GM21367 (cell line): ENCODE measurements around the gene COQ7.

ENCODE experiments used
- ATAC-seq: cut with Tn5 transposase; IDR thresholded peaks from one replicate; pipeline ENCODE4 v1.9.1; 2021; ENCODE audit not compliant: unreplicated experiment

The COQ7 gene

DNA sequence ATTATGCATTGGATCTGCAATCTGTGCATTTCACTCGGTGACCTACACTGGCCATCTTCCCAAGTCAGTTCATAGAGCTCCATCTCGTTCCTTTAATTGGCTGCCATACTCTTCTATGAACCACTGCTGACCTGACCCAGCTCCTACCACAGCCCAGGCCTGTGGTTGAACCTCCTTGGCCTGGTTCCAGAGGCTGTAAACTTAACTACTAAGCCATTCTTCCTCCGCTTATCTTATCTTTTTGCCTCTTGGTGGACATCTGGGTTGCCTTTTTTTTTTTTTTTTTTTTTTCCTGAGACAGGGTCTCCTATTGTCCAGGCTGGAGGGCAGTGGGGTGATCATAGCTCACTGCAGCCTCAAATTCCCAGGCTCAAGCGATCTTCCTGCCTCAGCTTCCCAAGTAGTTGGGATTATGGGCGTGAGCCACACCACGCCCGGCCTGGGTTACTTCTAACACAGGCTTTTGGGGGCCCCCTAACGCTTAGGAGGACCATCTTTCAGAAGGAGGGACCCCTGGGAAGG, 18.3 kb downstream of the COQ7 start:
- no peak for ATAC-seq

DNA sequence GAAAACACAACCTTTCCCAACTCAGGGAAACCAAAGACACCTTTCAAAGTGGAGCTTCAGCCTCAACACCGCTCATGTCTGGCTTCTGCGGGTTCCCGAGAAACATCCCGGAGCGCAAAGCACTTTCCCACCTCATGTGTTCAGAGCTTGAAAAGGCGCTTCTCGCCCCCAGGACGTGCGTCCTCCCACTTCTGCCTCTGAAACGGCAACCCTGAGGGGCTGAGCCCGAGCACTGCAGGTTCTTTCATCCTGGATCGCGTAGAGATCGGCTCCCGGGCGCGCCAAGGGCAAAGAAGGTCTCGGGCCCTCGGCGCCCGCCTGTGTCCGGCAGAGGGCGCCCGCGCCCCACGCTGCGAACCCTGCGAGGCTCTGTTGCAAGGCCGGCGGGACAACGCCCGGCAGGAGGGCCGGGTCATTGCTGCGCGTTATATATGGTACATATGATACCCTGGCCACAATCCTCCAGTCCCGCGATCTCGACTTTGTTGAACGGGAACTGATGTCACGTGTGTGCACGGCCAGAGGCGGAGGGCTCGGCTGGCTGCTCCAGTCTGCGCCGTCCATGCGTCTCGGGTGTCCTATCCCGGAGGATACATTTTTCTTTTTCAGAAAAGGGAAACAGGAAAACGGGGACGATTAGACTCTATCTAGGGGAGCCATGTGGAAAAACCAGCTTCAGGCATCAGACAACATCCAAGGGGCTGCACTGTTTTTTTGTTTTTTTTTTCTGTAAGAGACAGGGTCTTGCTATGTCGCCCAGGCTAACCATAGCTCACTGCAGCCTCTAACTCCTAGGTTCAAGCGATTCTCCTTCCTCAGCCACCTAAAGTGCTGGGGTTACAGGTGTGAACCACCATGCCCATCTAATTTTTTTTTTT, 19.1 kb downstream of the COQ7 start:
- no peak for ATAC-seq

DNA sequence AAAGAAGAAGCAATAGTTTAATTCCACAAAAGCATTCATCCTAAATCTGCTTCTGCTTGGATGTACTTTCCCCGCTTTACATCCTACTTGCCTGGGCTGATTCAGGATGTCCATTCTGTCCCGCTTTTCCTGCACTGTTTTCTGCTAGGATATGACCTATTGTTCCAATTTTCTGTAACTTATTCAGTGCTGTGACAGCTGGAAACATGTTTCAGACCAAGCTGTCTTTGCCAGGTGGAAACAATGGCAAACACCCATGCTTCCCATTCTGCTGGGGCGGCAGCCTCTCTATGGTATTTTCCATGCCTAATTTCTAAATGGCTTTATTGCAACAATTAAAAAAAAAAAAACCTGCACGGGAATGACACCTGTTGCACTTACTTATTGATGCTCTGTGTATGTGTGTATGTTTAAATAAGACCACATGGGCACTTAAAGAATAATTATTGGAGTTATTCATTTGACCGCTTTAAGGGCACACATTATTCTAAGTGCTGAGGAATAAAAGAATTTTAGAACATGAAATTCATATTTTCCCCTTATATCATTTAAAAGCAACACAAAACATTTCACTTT, 21.0 kb downstream of the COQ7 start:
- no peak for ATAC-seq

DNA sequence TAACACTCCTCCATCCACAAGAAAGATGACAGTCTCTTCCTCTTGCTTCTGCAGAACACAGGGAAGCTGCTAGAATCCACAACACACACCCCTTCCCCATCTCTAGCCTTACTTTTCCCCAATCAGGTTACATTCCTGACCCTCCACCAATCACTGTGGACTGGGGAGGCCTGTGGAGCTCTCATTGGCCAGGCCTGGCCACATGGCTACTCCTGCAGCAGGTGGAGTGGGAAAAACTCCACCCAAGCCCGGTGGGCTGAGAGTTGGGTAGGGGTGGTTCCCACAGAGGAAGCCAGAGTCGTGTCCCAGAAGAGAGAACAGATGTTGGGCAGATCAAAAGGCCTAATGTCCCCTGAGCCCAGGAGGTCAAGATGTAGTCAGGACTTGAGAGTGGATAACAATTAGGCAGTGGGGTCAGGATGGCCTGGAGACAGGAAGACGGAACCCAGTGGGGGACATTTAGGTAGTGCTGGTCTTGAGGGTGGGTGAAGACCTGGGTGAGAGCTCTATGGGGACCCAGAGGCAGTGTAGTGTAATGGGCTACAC, 22.1 kb downstream of the COQ7 start:
- no peak for ATAC-seq

DNA sequence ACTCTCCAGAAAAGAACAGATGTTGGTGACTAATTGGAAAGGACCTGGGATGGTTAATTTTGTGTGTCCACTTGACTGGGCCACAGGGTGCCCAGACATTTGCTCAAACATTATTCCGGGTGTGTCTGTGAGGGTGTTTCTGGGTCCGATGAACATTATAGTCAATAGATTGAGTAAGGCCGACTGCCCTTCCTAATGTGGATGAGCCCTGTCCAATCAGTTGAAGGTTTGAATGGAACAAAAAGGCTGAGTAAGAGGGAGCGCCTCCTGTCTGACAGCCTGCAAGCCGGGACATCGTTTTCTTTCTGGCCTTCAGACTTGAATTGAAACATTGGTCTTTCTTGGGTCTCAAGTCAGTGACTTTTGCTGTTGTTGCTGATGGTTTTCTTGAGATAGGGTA, 23.5 kb downstream of the COQ7 start:
- no peak for ATAC-seq

DNA sequence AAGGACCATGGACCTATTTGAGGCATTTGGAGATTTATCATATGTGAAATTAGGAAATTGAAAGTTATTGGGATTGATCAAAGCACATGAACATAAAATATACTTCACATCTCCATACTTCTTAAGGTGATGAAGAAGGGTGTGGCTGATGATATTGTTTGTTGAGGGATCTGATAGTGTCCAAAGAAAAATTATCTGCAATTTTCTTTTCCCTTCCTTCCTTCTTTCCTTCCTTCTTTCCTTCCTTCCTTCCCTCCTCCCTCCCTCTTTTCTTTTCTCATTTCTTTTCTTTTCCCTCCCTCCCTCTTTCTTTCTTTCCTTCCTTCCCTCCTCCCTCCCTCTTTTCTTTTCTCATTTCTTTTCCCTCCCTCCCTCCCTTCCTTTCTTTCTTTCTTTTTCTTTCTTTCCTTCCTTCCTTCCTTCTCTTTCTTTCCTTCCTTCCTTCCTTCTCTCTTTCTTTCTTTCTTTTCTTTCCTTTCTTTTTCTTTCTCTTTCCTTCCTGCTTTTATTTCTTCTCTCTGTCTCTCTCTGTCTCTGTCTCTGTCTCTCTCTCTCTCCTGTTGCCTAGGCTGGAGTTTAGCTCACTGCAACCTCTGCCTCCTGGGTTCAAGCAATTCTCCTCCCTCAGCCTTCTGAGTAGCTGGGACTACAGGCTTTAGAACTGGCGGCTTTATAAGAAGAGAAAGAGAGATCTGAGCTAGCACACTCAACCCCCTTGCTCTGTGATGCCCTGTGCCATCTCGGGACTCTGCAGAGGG, 25.4 kb downstream of the COQ7 start:
- ATAC-seq, result no peak

DNA sequence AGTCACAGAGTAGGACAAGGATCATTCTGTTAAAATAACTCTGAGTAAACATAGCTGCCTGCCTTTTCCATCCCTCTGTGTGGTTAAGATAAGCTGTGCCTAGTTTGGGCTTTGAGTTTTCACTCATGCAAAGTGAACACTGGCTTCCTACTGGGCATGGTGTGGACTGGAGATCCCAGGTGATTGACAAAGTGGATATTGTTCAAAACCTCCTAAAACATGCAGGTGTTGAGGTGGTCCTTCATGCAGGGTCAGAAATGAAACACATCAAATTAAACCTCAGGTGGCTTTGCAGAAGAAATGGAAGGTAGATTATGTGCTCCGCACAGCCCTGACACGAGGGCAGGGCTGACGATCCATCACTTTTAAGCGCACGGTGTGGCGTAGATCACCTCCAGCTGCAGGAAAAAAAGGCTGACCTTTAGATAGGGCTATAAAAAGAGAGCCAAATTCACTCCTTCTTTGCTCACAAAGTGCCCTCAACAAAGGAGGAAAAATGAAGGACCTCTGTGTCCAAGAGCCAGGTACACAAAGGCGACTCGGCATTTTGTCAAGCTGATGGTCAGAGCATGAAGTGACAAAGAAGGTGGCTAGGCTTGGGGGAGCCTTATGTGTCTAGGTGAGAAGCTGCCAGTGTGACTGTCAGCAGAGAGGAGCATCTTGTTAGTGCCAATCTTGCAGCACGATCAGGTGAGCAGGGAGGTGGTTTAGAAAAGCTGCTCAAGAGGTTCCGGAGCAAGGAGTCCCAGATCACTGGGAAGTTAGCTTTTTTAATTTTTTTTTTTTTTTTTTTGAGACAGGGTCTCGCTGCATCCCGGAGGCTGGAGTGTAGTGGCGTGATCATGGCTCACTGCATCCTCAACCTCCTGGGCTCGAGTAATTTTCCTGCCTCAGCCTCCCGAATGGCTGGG, 26.5 kb downstream of the COQ7 start:
- no peak for ATAC-seq

DNA sequence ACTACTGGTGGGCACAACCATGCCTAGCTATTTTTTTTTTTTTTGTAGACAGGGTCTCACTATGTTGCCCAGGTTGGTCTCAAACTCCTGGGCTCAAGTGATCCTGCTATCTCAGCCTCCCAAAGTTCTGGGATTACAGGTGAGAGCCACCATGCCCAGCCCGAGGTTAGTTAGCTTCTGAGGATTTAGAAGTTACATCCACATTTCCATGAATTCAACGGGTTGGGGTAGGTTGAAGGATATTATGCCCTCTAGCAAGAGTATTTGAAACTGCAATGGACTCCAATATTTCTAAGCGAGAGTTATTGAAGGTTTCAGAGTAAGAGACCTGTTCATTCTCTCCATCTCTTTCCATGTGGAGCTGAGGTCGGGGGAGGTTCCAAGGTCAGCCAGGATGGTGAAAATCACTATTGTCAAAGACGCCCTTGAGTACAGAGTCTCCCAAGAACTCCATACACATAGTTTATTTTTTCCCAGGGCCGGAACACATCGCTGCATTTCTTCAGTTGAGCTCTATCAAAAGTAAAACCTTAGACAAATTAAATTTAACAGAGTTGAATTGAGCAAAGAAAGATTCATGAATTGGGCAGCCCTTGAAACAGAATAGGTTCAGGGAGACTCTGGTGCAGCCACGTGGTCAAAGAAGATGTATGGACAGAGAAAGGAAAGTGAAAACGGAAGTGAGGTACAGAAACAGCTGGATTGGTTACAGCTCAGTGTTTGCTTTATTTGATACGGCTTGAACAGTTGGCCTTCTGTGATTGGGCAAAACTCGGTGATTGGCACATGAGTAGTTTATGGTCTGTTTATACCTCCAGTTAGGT, 27.3 kb downstream of the COQ7 start:
- ATAC-seq, result no peak

DNA sequence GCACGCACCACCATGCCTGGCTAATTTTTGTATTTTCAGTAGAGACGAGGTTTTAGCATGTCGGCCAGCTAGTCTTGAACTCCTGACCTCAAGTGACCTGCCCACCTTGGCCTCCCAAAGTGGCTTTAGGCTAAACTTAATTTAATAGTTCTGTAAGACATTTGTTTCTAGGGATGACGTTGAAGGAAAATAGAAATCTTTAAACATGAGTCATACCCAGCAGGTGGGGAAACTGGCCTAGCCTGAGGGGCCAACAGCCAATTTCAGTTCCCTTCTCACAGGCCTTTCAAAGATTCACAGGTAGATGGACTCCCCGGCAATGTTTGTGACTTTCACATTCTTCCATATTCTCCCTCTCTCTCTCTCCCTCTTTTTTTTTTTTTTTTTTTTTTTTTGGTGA, 28.2 kb downstream of the COQ7 start:
- ATAC-seq, result no peak

DNA sequence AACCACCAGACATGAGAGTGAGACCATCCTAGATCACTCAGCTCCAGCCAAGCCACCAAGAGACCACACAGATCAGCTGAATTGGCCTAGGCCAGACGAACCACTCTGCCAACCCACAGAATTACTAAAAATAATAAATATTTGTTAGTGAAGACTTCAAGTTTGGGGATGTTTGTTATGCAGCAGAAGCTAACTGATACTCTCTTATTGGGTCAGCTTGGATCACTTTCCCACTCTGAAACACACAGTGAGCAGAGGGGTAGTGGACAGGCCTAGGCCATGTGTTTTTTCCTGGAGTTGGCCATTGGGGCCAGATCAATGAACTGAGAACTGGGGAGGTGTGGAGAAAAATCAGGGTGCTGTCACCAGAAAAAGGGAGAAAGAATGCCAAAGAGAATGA, 30.8 kb downstream of the COQ7 start:
- ATAC-seq, result no peak

DNA sequence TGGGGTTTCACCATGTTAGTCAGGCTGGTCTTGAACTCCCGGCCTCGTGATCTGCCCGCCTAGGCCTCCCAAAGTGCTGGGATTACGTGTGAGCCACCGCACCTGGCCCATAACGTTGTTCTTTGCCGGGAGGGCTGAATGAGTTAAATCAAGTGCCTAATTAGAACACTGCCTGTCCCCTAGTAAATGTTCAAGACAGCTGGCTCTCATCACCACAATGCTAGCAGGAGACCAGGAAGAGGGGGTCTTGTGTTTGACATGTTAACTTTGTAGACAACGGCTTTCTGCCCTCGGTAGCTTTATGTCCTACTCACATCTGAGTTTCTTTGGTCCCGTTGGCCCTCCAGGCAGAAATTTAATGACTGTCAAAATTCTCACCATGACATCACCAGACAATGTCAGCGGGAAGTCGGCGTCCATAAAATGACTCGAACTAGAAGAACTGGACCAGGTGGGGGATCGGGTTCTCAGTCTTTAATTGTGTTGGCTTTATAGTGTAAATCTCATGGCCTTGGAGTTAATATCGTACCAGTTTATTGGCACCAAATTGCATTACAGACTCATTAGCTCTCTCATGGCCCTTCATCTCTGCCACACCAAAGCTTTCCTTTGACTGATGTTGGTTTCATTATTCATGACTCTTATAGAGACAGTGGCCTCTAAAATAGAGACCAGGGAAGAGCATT, 34.9 kb downstream of the COQ7 start:
- no peak for ATAC-seq

DNA sequence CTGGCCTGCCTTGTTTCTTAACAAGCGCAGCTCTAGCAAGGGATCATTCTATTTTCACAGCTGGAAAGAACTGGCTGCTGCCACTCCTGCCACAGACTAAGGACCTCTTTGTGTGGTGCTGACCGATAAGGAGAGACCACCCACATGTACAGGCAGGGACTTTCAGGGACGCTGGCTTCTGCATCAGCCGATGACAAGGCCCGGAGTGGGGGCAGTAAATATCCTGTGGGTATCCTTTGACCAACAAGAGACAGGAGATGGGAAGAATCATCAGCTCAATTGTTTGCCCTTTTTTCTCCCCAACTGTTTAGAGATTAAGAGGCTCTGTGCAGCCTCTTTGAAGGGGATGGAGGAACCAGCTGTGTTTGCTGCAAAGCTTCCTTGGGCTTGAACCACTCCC, 37.2 kb downstream of the COQ7 start:
- ATAC-seq, result no peak

DNA sequence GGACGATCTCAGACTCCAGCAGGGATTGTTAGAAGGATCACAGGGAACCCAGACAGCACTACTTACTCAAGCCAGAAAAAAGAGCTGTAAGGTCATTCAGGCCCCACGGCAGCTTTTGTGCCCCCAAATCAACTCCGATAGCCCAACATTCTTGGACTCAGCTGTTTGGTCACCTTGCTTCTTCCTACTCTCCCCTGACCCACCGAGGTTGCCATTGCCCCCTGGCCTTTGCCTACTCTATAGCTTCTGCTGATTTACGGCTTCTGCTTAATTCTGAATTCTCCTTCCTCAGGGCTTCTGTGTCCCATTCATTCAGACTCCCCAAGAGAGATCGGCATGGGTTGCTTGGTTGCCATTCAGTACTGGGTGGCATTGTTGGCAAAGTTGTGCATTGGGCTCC, 37.7 kb downstream of the COQ7 start:
- no peak for ATAC-seq

DNA sequence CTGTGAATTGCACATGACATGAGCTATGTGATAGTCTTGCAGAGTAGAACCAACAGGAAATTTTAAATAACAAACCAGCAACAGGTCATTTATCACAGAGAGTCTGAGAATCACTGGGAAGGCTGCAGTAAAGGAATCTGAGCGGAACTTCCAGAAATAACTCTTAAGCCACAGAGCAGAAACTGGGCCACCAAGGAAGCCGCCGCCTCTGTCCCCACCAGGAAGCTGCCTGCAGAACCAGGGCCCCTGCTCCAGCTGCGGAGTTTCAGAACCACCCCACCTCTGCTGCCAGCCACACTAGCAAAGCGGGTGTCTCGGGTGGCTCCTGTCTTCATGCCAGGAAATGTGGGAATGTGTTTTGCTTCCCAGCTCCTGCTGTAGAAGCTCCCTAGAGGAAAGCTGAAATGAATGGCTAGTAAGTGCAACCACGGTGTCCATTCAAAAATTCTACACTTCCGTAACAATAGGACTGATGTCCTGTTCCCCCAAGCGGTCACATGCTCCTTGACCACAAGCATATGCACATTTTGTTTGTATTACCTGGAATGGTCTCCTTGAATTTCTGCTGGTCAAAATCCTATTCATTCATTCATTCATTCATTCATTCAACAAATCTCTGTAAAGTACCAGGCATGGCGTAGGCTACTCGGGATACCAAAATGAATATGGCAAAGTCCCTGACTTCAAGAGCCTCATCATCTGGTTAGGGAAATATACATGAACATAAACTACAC, 38.6 kb downstream of the COQ7 start:
- ATAC-seq, result no peak

DNA sequence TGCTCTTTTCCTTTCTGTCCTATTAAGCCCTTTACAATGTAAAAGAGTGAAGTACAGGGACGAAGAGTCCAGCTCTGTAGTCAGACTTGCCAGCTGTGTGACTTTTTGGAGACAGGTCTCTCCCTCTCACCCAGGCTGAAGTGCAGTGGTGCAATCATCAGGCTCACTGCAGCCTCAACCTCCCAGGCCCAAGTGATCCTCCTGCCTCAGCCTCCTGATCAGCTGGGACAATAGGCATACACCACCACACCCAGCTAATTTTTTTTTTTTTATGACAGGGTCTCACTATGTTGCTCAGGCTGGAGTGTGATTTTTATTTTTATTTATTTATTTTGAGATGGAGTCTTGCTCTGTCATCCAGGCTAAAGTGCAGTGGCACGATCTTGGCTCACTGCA, 39.2 kb downstream of the COQ7 start:
- no peak for ATAC-seq

DNA sequence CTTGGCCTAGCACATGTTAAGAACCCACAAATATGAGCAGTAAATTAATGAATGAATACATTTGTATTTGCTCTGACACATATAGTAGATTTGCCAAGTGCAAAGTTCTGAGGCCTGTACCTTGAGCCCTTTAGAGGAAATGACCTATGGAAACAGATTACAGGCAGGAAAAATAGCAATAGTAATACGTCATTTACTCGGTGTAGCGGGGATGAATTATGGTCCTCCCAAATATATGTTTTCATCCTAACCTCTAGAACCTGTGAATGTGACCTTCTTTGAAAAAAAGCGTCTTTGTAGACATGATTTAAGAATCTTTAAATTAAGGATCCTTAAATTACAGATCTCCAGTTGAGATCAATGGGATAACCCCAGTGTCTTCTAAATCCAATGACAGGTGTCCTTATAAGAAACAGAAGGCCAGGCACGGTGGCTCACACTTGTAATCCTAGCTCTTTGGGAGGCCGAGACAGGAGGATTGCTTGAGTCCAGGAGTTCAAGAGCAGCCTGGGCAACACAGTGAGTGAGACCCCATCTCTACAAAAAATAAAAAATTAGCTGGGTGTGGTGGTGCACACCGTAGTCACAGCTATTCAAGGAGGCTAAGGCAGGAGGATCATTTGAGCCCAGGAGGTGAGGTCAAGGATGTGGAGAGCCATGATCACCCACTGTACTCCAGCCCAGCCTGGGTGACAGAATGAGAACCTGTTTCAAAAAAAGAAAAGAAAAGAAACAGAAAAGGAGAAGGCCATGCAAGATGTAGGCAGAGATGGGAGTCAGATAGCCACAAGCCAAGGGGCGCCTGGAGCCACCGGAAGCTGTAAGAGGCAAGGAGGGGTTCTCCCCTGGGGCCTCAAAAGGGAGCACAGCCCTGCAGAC, 41.2 kb downstream of the COQ7 start:
- no peak for ATAC-seq

DNA sequence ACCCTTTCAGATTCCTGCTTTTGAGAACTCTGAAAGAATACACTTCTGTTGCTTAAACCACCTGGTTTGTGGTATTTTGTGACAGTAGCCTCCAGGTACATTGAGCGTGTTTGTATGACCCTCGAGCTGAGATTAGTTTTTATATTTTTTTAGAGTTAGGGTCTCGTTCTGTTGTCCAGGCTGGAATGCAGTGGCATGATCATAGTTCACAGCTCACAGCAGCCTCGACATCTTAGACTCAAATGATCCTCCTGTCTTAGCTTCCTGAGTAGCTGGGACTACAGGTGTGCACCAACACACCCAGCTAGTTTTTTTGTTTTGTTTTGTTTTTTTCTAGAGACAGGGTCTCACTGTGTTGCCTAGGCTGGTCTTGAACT, 41.9 kb downstream of the COQ7 start:
- ATAC-seq, result no peak
